Activated CD4-positive, CD25-positive, alpha-beta regulatory T cell treated with anti-CD3 and anti-CD28 coated beads, Interleukin-2, amount 50 U/mL, for 72 hours (primary cell): Measurements from ENCODE around the gene WBP1L.
"Not testable (repeated sequence)": the region's sequence is repeated elsewhere in the genome, so short reads cannot be mapped to it uniquely, and the experiment has no call there.

Experiments used
- DNase-seq: peaks from one replicate; pipeline ENCODE4 v3.0.0; 2021

The WBP1L gene

DNA sequence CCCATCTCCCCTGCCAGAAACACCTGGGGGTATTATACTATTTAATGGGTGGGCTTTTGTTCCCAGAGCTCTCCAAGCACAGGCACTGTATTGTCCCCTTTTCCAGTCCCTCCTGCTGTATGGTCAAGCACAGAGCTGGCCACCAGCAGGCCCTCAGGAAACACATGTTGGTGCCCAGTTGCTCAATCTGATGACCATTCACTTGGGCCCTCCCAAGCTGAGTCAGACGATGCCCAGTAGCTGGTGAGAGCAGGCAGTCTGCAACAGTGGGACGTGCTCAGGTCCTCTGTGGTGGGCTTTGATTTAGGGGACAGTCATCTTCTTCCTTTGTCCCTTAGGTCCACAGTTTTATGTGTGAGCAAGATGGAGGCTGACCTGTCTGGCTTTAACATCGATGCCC lies 17.5 kb upstream of the WBP1L start:
- DNase-seq: no peak

DNA sequence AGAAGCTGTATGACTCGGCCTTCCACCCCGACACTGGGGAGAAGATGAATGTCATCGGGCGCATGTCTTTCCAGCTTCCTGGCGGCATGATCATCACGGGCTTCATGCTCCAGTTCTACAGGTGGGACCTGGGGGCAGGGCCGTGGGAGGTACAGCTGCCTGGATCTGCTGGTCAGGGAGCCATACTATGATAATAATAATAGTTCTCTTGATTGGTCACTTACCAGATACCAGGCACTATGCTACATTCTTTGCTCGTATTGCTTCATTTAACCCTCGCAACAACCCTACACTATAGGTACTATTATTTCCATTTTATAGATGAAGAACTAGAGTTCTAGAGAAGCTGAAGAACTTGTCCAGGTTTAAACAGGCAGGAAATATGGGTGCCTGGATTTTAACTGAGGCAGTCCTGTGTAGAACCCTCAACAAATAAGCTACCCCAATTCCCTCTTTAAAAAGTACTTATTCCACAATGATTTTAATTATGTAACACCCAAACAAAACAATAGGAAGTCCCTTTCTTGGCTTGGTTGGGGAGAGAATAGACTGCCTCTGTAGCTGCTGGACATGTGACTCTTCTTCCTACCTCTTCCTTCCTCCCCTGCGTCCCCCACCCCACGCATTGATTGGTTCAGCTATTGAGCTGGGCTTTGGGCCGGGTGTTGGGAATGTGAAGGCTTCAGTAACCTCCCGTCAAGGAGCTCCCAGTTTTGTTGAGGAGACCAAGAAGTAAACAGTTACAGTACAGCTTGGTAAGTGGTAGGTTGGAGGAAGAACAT lies 16.5 kb upstream of the WBP1L start:
- DNase-seq: no peak

DNA sequence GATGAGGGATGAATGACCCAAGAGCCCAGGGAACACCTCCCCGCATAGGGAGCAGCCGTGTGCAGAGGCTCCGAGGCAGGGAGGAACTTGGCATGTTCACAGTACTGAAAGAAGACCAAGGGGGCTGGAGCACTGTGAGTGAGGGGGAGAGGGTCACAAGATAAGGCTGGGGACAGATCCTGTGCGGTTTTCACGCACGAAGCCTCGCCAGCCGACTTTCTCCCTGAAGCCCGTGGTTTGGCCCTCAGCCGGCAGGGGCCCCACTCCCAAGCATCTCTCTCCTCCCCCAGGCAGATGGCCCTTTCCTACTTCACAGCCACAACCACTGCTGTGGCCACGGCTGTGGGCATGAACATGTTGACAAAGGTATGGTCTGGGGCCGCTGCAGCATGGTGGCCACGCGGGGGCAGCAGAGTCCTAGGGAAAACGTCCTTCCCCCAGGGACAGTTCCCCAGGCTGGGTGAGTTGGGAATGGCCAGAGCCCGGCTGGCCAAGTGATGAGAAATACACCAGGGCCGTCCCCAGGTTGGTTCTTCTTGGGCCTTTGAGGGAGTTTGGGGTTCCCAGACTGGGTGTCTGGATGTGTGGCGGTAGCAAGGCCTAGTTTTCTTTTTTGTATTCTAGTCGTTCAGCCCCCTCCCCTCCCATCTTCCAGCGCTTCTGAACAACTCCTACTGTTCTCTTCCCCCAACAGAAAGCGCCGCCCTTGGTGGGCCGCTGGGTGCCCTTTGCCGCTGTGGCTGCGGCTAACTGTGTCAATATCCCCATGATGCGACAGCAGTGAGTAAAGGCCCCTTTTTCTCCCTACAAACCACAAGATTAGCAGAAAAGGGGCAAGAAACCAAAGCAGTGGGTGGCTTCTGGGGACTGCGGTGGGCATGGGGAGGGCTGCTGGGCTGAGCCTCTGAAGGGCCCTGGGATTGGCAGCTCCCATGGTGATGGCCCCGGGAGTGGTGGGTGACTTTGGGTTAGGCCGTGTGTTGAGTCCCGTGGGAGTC lies 14.4 kb upstream of the WBP1L start:
- DNase-seq: peak; percentile 69

DNA sequence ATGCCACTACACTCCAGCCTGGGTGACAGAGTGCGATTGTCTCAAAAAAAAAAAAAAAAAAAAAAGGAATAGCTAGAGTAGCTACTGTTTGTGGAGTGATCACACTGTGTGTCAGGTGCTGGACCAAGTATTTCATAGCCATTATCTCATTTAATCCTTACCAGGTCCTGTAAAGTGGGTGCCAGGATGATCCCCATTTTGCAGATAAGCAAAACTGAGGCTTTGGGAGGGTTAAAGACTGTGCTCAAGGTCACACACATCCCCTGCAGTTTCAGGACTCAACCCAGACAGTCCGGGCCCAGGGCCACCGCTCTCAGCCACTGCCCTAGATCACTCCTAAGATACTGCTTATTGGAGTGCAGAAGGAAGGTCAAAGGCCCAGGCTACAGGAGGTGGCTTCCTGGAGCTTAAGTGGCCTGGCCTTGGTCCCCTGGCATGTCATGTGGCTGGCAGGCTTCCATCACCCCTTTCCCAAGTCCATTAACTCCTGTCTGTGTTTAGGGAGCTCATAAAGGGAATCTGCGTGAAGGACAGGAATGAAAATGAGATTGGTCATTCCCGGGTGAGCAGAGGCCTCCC lies 12.4 kb upstream of the WBP1L start:
- DNase-seq: no peak

DNA sequence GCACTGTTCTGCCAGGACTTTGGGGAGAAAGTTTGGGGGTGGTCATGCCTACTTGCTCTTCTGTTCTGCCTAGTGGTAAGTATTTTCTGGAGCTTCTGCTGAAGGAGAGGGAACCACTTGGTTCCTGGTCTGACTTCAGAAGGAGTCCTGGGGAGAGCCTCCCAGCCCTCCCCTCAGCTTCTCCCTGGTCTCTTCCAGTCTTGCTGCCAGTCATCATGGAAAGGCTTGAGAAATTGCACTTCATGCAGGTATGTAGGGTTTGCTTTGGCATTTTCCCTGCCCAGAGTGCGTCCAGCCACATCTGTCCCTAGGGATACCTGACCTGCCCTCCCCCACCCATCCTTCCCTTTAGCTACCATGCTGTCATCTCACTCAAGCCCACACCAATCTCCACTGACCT lies 11.1 kb upstream of the WBP1L start:
- no peak for DNase-seq

DNA sequence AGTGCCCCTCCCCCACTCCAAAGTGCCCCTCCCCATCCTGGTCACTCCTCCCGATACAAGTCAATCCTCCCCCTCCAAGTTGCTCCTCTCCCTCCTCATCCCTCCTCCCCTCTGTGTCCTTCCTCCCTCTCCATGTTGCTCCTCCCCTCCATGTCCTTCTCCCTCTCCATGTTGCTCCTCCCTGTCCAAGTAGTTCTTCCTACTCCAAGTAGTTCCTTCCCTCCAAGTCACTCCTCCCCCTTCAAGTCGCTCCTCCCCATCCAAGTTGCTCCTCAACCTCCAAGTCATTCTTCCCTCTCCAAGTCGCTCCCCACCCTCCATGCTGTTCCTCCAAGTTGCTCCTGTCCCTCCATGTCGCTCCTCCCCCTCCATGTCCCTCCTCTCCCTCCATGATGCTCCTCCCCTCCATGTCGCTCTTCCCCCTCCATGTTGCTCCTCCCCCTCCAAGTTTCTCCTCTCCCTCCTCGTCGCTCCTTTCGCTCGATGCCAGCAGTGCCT lies 8.6 kb upstream of the WBP1L start:
- no peak for DNase-seq

DNA sequence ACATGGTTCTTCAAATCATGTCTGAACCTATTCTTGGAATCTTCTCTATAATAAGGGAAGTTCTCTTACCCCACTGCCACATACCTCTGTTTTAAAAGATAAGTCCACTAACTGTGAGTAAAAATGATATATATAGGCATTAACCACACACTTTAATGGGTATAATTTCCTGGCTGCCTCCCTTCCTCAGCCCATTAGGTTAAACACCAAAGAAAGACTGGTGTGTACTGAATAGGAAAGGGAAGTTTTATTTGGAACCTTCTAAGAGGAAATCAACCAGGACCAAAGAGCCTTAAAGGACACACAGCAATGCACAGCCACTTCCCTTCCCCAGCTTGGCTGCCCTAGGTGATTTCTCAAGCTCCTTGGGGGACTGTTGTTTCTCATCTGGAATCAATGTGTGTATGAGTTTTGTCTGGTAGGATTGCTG lies 5.0 kb upstream of the WBP1L start:
- DNase-seq: no peak

DNA sequence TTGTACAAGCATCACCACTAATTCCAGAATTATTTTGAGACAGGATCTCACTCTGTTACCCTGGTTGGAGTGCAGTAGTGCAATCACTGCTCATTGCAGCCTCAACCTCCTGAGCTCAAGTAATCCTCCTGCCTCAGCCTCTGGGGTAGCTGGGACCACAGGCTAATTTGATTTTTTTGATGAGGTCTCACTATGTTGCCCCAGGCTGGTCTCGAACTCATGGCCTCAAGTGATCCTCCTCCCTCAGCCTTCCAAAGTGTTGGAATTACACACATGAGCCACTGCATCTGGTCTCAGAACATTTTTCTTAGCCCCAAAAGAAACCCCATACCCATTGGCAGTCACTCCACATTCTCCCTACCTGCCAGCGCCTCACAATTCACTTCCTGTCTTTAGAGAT lies 3.5 kb upstream of the WBP1L start:
- DNase-seq: no peak

DNA sequence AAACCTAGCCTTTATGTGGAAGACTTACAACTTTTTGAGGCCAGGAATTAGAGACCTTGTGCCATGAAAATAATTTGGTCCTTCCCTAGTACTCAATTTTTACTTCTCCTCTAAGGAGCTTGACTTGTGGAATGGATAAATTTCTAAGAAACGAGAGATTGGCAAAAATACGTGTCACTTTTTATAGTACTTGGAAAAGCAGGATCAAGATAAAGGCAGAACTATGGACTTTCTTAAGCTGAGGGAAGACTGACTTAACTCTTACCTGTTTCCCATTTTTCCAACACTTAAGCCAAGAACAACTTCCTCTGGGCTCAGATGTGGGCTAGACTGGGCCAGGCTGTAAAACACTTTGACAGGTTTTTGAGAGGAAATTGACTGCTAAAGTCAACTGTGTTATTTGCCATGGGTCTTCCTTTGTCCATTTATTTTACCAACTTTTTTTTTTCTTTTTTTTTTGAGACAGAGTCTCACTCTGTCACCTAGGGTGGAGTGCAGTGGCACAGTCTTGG lies 2.0 kb upstream of the WBP1L start:
- DNase-seq: no peak

DNA sequence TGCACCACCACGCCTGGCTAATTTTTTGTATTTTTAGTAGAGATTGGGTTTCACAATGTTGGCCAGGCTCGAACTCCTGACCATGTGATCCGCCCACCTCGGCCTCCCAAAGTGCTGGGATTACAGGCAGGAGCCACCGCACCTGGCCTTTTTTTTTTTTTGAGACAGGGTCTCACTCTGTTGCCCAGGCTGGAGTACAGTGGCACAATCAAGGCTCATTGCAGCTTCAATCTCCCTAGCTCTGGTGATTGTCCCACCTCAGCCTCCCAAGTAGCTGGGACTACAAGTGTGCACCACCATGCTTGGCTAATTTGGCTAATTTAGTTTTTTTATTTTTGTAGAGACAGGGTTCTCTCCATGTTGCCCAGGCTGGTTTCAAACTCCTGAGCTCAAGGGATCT lies 1.4 kb upstream of the WBP1L start:
- not testable (repeated sequence) for DNase-seq

DNA sequence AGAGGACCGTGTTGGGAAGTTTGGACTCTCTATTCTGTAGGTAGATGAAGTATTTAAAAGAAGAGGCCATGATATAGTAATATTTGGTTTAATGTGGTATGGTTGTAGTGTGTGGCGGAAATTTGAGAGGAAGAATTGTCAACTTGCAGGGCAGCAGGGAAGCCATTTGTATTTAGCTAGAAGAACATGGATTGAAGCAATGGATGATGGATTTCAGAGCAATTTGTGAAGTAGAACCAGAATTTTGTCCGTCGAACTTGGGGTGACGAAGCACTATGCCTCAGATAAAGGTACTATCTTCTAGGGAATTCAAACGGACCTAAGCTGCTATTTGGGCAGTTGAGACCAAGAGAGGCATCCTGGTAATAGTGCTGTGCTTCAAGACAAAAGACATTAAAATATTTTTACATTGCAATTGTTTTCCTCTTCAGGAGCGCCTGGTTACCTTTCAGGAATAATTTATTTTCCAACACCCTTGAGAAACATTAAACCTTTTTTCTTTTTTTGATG lies 615 bp upstream of the WBP1L start:
- no peak for DNase-seq

DNA sequence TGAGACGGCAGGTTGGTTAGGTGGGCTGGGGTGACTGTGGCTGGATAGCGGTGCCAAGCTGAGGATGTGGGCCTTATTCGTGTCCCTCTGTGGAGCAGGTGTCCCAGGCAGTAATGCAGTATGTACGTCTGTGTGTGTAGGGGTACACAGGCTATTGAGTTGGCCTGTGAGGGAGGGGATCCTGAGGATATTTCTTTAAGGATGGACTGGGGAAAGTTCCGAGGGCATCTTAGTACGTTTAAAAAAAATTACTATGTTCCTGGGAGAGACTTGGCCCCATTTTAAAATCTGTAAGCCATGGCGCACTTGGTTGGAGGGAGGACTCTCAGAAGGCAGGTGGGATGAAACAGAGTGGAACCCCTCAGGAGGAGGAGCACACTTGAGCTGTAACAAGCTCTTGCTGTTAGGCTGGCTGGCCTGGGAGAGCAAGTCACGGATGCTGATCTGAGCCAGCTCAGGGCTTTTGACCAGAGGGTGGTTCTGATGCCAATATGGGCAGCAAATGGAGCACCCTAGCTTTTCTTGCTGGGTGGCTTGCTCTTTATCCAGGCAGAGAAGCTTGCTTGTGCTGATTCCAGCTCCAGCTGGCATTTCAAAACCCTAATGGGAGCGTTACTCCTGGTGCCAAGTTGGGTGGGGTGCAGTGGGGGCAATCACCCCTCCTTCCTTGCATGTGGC lies 765 bp downstream of the WBP1L start:
- DNase-seq: no peak

DNA sequence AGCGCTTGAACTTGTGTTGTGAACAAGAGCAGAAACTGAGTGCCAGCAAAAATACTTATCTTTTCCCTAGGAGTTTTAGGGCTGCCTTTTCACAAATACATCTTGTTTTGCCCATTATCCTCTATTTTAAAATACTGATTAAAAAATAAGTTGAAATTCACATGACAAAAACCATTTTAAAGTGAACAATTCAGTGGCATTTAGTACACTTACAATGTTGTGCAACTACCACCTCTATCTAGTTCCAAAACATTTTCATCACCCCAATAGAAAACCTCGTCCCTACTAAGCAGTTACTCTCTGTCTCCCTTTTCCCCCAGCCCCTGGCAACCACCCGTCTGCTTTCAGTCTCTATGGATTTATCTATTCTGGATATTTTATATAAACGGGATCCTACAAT lies 1.4 kb downstream of the WBP1L start:
- no peak for DNase-seq

DNA sequence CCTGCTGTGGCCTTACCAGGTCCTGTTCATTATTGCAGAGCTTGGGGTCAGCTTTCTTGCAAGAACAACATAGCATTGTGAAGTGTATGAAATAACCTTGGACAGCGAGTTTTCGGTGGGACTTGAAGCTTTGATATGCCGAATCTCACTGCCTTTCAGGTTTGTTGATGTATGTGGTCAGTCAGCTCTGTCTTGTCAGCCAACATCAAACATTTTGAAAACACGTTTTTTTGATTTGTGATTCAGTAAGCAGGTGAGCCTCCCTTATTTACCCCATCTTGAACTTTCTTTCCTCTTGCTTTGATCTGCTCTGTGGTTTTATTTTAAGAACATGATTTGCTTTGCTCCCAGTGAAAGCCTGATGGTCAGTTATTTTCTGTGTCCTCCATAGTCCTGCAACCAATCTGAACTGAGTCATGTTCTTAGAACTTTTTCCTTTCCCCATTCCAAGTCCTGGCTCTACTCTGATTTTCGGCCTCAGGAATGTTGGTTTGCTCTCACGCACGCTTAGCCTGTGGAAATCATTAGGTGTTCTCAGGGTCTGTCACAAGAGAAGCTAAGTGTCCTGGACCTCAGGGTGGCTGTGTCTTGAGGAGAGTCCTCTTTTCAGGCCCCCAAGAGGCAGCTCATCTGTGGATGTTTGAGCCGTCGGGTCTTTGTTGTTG lies 8.7 kb downstream of the WBP1L start:
- DNase-seq: no peak

DNA sequence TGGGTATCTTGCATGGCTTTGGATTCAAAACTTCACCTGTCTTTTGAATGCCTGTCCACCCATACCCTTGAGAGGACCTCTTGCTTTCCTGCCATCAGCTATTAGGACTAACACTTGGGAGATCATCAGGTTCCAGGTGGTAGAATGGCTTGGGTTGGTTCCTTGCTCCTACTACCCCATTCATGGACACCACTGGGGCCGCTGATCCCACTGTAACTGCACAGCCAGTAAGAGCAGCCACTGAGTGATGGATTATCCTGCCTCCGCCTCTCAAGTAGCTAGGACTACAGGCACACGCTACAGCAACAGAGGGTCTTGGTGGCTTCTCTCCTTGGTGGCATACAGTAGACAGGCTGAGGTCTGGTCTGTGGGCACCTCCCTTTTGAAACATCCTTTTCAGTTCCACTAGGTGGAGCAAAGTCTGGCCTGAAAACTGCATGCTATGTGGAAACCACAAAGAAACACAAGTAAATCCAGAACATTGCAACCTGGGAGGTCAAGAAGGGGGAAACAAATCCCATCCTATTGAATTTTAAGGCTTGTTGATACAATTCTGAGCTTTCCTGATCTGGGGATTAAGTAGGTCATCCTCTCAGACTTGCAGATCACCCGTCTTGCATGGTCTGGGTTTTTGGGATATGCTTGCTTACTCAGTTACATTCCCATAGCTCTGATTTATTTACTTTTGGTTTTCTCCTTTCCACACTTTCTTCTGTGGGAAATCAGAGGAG lies 9.4 kb downstream of the WBP1L start:
- no peak for DNase-seq

DNA sequence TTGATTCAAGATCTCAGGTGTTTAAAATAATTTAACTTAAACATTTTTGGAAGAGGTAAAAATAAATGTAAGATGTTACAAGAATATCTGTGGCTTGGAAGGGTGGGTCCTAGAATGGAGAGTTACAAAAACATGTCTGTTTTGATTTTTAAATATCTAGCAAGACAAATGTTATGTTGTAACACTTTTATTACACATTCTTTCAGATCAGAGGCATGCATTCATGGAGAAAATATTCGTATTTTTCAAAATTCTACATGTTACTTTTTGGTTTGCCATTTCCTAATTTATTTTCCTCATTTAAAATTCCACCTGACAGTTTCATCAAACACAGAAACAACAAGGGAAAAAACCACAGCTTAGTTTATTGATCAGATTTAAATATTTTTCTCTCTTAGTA lies 10.0 kb downstream of the WBP1L start:
- DNase-seq: no peak

DNA sequence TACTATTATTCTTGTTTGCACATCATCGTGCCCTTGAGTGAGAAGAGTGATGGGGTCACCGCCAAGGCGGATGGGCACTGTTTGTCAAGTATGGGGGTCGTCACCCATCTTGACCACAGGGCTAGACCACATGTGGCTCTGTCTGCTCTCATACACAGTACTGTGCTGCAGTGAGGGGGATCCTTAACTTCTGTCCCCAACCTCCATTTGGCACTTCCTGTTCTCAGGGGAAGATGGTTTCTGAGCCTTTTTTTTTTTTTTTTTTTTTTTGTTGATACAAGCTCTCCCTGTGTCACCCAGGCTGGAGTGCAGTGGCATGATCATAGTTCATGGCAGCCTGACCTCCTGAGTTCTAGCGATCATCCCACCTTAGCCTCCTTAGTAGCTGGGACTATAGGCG lies 13.6 kb downstream of the WBP1L start:
- DNase-seq: no peak

DNA sequence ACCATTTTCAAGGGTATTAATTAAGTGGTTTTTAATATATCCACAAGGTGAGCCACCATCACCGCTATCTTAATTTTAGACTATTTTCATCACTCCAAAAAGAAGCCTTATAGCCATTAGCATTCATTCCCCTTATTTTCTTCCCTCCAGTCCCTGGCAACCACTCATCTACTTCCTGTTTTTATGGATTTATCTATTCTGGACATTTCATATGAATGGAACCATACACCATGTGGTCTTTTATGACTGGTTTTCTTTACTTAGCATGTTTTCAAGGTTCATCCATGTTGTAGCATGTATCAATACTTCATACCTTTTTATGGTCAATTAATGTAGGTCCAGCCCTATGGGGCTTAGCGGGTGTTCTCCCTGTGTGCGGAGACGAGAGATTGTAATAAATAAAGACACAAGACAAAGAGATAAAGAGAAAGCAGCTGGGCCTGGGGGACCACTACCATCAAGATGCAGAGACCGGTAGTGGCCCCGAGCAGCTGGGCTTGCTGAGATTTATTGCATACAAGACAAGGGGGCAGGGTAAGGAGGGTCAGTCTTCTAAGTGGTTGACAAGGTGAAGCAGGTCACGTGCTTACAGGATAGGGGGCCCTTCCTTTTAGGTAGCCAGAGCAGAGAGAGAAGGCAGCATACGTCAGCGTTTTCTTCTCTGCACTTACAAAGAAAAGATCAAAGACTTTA lies 14.6 kb downstream of the WBP1L start:
- no peak for DNase-seq

DNA sequence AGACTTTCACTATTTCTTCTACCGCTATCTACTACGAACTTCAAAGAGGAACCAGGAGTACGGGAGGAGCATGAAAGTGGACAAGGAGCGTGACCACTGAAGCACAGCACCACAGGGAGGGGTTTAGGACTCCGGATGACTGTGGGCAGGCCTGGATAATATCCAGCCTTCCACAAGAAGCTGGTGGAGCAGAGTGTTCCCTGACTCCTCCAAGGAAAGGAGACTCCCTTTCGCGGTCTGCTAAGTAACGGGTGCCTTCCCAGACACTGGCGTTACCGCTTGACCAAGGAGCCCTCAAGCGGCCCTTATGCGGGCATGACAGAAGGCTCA lies 15.2 kb downstream of the WBP1L start:
- DNase-seq: not testable (repeated sequence)

DNA sequence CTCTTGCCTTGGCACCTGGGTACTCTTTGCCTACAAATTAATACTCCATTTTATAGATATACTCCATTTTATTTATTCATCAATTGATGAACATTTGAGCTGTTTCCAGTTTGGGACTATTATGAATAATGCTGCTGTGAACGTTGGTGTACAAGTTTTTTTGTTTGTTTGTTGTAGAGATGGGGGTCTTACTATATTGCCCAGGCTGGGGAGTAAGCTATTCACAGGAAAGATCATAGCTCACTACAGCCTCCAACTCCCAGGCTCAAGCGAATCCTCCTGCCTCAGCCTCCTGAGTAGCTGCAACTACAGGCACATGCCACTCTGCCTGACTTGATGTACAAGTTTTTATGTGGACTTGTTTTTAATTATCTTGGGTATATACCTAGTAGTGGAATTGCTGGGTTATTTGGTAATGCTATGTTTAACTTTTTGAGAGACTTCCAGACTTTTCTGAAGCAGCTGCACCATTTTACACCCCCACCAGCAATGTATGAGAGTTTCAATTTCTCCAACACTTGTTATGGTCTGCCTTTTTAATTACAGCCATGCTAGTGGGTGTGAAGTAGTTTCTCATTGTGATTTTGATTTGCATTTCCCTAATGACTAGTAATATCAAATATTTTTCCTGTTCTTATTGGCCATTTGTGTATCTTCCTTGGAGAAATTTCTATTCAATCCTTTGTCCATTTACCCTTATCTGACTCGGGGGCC lies 15.9 kb downstream of the WBP1L start:
- no peak for DNase-seq
